Common myeloid progenitor, CD34-positive (primary cell): ENCODE measurements around the gene BEST1.
"Not testable (repeated sequence)": the region's sequence is repeated elsewhere in the genome, so short reads cannot be mapped to it uniquely, and the experiment has no call there.

Source experiments
- CTCF ChIA-PET: fragments of 350-600 bp; sonication (Branson Sonifier 250); formaldehyde crosslinking; loops from one replicate; lab custom pipeline; 2021; ENCODE audit warnings: antibody characterized with exemption; lab: Charles Lee
- POLR2A ChIA-PET: fragments of 350-600 bp; sonication (Branson Sonifier 250); formaldehyde crosslinking; loops from one replicate; lab custom pipeline; 2021; ENCODE audit warnings: antibody characterized with exemption; lab: Charles Lee
- DNase-seq, 3 donors: peaks; one replicate each; pipeline versions ENCODE4 v3.0.0 to v3.0.0-alpha.2; 2013
- H3K27ac ChIP-seq, 2 experiments: 1 replicate in 1 of 2; 2 replicates in 1 of 2; pipeline ENCODE4 v1.7.0; 2013; ENCODE audit warnings: inconsistent platforms in 2 of 2, low read length in 2 of 2, mild to moderate bottlenecking in 2 of 2, low read depth in 1 of 2, moderate library complexity in 1 of 2; ENCODE audit not compliant: severe bottlenecking in 2 of 2, insufficient read depth in 1 of 2, poor library complexity in 1 of 2
- H3K27me3 ChIP-seq, 5 experiments: replicated peaks in 2 of 5; 1 replicate in 3 of 5; 2 replicates in 2 of 5; pipeline versions ENCODE4 v1.6.1 to v1.7.0; 2013; ENCODE audit warnings: low read length in 4 of 5, mild to moderate bottlenecking in 2 of 5, moderate library complexity in 2 of 5, inconsistent platforms in 1 of 5; ENCODE audit not compliant: insufficient read depth in 5 of 5, control insufficient read depth in 4 of 5
- H3K36me3 ChIP-seq, 4 experiments: 1 replicate in 2 of 4; 2 replicates in 2 of 4; pipeline versions ENCODE4 v1.6.1 to v1.7.0; 2013; ENCODE audit warnings: low read length in 3 of 4, control low read depth in 1 of 4, mild to moderate bottlenecking in 1 of 4; ENCODE audit not compliant: control insufficient read depth in 4 of 4, insufficient read depth in 4 of 4
- H3K4me1 ChIP-seq, 4 experiments: 1 replicate in 3 of 4; 2 replicates in 1 of 4; pipeline versions ENCODE4 v1.6.1 to v1.7.1; 2013; ENCODE audit warnings: low read length in 3 of 4, mild to moderate bottlenecking in 3 of 4, control low read depth in 1 of 4, inconsistent platforms in 1 of 4, moderate library complexity in 1 of 4; ENCODE audit not compliant: control insufficient read depth in 4 of 4, insufficient read depth in 4 of 4; ENCODE audit errors: control extremely low read depth in 1 of 4
- H3K4me3 ChIP-seq, 7 experiments: 1 replicate in 4 of 7; 2 replicates in 3 of 7; pipeline versions ENCODE4 v1.5.1 to v1.7.0; 2013; ENCODE audit warnings: mild to moderate bottlenecking in 7 of 7, low read length in 6 of 7, moderate library complexity in 6 of 7, inconsistent platforms in 2 of 7, low read depth in 2 of 7, control low read depth in 1 of 7; ENCODE audit not compliant: insufficient read depth in 4 of 7, control insufficient read depth in 1 of 7; ENCODE audit errors: extremely low read depth in 1 of 7
- H3K9me3 ChIP-seq, 5 experiments: 1 replicate in 4 of 5; 2 replicates in 1 of 5; pipeline versions ENCODE4 v1.6.1 to v1.7.1; 2013; ENCODE audit warnings: low read length in 4 of 5, mild to moderate bottlenecking in 2 of 5, inconsistent platforms in 1 of 5, low read depth in 1 of 5, moderate library complexity in 1 of 5; ENCODE audit not compliant: control insufficient read depth in 4 of 5, insufficient read depth in 2 of 5; ENCODE audit errors: control extremely low read depth in 1 of 5
- WGBS: methylation state at CpG from one replicate; pipeline ENCODE4 v1.1.5; 2013; ENCODE audit not compliant: insufficient coverage; 5-methylcytosine and 5-hydroxymethylcytosine counted together

Gene BEST1

DNA sequence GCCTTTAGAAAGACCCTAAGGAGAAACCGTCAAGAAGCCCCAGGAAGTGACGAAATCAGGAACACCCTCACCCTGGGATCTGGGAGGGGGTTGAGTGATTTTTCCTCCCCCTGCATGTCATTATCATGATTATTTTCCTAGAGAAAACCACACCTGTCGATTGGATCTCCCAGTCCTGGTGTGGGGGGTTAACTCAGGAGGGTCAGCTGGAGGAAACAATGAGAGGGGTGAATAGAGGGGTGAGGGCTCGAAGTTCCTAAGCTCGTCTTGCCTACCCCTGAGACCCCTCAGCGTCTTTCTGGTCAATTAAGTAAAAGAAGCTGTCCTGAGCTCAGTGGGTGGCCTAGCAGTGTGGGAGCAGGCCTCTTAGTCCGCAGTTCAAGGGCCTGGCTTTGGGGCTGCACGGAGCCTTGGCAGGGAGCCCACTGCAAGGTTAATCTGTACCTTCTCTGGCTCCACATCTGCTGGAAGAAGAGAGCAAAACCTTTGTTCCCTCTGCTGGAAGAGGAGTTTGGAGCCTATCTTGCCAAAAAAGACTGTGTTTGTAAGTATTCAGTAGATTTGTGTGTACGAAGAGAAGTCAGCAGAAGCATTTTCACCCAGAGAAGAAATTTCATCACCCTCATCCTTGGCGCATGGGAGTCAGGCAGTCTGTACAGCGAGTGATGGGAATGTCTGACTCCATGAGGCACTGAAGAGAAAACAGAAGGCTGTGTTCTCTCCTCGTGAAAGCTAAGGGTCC lies 51.5 kb downstream of the BEST1 start:
- ChIA-PET CTCF (no interaction called here), POLR2A (interaction anchor here (1.0 kb wide), 1 partner anchor 44 kb away, joined by 3 read pairs; no protein-coding TSS in a partner anchor)
- H3K36me3 ChIP-seq: no peaks in the 10 kb centered on the region

DNA sequence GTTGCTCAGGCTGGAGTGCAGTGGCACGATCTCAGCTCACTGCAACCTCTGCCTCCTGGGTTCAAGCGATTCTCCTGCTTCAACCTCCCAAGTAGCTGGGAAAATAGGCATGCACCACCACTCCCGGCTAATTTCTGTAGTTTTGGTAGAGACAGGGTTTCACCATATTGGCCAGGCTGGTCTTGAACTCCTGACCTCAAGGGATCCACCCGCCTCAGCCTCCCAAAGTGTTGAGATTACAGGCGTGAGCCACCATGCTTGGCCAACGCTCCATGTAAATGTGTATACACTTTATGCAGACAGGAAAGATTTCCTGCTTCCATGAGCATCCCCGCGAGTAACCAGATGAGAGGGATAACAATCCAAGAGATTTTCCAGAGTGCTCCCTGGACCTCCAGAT lies 52.1 kb downstream of the BEST1 start:
- CTCF ChIA-PET, H3K4me3 ChIP-seq, DNase-seq, POLR2A ChIA-PET, H3K27me3 ChIP-seq, H3K27ac ChIP-seq, H3K36me3 ChIP-seq: not testable (repeated sequence)
- peaks cover 0 to 10% (median 4%) of the 10 kb centered on the region in 5 experiments for H3K9me3 ChIP-seq
- H3K4me1 ChIP-seq: peaks cover 0 to 16% (median 1%) of the 10 kb centered on the region in 4 experiments
- 99% methylated on average over 6 of the region's 8 CpGs for WGBS

More for the DNA sequence above, 51.5 kb downstream of the BEST1 start:
- 90% methylated on average over 12 of the region's 12 CpGs for WGBS
- Histone ChIP-seq H3K4me1 (peaks cover 0 to 16% (median 1%) of the 10 kb centered on the region in 4 experiments), H3K27ac (no peak overlapping the region), H3K27me3 (no peaks in the 10 kb centered on the region), H3K9me3 (peaks cover 0 to 10% (median 4%) of the 10 kb centered on the region in 5 experiments), H3K4me3 (no peak overlapping the region)
- DNase-seq: no peak

DNA sequence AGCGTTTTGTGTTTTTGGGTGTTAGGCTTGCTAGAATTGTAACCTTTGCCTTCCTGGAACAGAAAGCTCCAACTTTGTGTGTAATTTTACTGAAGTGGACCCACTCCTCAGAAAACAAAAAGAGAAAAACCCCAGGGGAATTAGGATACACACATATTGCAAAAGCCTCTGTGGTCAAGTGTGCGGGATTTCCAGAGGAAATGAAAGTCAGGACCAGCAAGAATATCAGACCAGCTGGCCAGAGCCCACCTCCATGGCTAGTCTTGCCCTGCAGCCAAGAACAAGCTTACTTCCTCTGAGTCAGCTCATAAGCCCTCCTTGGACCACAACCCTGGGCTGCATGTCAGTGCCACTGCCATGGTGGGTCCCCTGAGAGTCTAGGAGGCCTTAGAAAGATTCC lies 54.3 kb downstream of the BEST1 start:
- 20% methylated on average over 1 of the region's 2 CpGs for WGBS

DNA sequence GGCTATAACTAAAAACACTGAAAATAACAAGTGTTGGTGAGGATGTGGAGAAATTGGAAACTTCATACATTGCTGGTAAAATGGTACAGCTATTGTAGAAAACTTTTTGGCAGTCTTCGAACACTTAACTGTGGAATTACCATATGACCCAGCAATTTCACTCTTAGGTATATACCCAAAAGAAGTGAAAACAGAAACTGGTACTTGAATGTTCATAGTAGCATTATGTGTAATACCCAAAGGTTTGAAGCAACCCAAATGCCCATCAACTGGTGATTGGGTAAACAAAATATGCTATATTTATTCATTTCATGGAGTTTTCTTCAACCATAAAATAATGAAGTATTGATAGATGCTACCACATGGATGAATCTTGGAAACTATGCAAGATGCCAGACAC lies 58.0 kb downstream of the BEST1 start:
- Histone ChIP-seq H3K27ac (no peak overlapping the region), H3K4me3 (no peak overlapping the region), H3K4me1 (peaks cover 0 to 16% (median 0%) of the 10 kb centered on the region in 4 experiments), H3K9me3 (no peaks in the 10 kb centered on the region), H3K36me3 (no peaks in the 10 kb centered on the region), H3K27me3 (no peaks in the 10 kb centered on the region)
- WGBS: no CpG with 5 or more reads among the region's 1 CpG
- CTCF ChIA-PET: no interaction called here
- no peak for DNase-seq
- POLR2A ChIA-PET: no interaction called here

More for the DNA sequence above, 54.3 kb downstream of the BEST1 start:
- peak in 2 of 3 donors; percentile 11 to 36 for DNase-seq
- Histone ChIP-seq H3K4me1 (peaks cover 0 to 16% (median 1%) of the 10 kb centered on the region in 4 experiments), H3K27ac (no peak overlapping the region), H3K36me3 (no peaks in the 10 kb centered on the region), H3K9me3 (peaks cover 0 to 3% (median 0%) of the 10 kb centered on the region in 5 experiments), H3K27me3 (no peaks in the 10 kb centered on the region), H3K4me3 (no peak overlapping the region)
- ChIA-PET CTCF (interaction anchor here (0.8 to 2.9 kb wide), 7 partner anchors 13 to 77 kb away, joined by 3 to 8 read pairs (median 3); no protein-coding TSS in a partner anchor), POLR2A (interaction anchor here (1.2 kb wide), 1 partner anchor 26 kb away, joined by 3 read pairs; no protein-coding TSS in a partner anchor)

DNA sequence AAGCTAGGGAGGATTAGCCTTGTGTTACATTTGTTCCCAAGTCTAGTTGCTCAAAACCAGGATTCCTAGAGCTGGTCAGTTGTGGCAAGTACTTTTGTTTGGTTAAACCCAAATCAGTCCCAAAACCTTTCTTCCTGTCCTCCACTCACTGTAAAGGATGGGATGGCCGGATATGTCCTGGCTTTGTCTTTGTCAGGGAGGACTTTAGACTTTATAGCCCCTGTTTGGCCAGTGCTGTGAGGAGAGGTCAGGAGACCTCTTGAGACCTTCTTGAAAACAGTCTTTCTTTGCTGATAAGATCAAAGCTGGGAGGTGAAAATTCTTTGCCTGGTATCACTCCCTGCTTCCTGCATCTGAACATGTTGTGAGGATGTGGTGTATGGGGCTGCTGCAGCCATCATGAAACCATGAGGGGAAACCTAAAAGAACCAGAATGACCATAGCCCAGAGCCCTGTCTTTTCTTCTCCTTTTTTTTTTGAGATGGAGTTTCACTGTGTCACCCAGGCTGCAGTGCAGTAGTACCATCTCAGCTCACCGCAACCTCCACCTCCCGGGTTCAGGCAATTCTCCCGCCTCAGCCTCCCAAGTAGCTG lies 60.9 kb downstream of the BEST1 start:
- H3K4me3 ChIP-seq: no peak overlapping the region
- H3K27me3 ChIP-seq: no peaks in the 10 kb centered on the region
- H3K9me3 ChIP-seq: no peaks in the 10 kb centered on the region
- ChIA-PET CTCF (interaction anchor here (0.6 to 1.5 kb wide), 4 partner anchors 11 to 43 kb away, joined by 3 to 4 read pairs (median 4); no protein-coding TSS in a partner anchor), POLR2A (interaction anchor here (0.6 kb wide), 1 partner anchor 397 kb away, joined by 3 read pairs; no protein-coding TSS in a partner anchor)
- H3K4me1 ChIP-seq: no peaks in the 10 kb centered on the region
- DNase-seq: no peak
- WGBS: no CpG with 5 or more reads among the region's 4 CpGs
- H3K27ac ChIP-seq: no peak overlapping the region
- H3K36me3 ChIP-seq: no peaks in the 10 kb centered on the region

DNA sequence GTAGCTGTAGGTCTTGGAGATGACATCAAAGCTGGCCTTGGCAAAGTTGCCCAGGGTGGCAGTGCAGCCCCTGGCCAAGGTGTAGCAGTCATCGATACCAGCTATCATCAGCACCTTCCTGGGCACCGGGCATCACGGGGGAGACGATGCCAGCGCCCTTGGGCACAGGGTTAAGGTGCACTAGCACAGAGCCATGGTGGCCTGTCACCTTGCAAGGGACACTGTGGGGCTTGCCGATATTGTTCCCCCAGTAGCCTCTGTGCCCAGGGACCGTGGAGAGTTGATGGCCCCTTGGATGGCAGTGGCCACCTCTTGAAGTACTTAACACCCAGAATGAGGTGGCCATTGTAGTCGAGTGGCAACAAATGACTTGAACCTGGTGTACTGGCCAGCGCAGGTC lies 61.7 kb downstream of the BEST1 start:
- Histone ChIP-seq H3K9me3 (no peaks in the 10 kb centered on the region), H3K36me3 (no peaks in the 10 kb centered on the region), H3K4me1 (no peaks in the 10 kb centered on the region), H3K4me3 (no peak overlapping the region), H3K27ac (no peak overlapping the region), H3K27me3 (no peaks in the 10 kb centered on the region)
- WGBS: 97% methylated on average over 9 of the region's 9 CpGs
- ChIA-PET CTCF (interaction anchor here (1.5 kb wide), 1 partner anchor 39 kb away, joined by 4 read pairs; no protein-coding TSS in a partner anchor), POLR2A (interaction anchor here (0.6 kb wide), 1 partner anchor 396 kb away, joined by 3 read pairs; no protein-coding TSS in a partner anchor)
- no peak for DNase-seq
